Urothelium cell line (cell line): Measurements from ENCODE around the gene TIGIT.
A peak's percentile ranks its signal among the peaks of the same experiment; 100 is the strongest.

ENCODE experiments used
- DNase-seq: peaks from one replicate; pipeline ENCODE4 v3.0.0; 2011; ENCODE audit warnings: low spot score, mixed read lengths
- FAIRE-seq: peaks from 2 replicates; lab custom pipeline; 2011; peaks lifted over from hg19 to GRCh38; lab: Jason Lieb, UNC

TIGIT gene

GRCh38 chr3:114350690-114351089 is 56.9 kb downstream of the TIGIT start:
- DNase-seq, result no peak
- FAIRE-seq, result no peak

- DNase-seq (no peak), FAIRE-seq (peak; percentile 56)
Observed at GRCh38 chr3:114351123-114351821, 57.4 kb downstream of the TIGIT start.

GRCh38 chr3:114351822-114352145 is 58.0 kb downstream of the TIGIT start:
- no peak for FAIRE-seq
- no peak for DNase-seq

- no peak for FAIRE-seq
- DNase-seq, result no peak
Observed at GRCh38 chr3:114355653-114356052, 61.8 kb downstream of the TIGIT start.

GRCh38 chr3:114356066-114356465 is 62.2 kb downstream of the TIGIT start:
- no peak for FAIRE-seq
- DNase-seq, result no peak

GRCh38 chr3:114356525-114356924 is 62.7 kb downstream of the TIGIT start:
- DNase-seq (no peak), FAIRE-seq (no peak)
